ENCODE measurements around the gene ZC3H14. TPM values are rescaled to one million over a fixed set of nuclear protein-coding genes. Genes with fewer than 3 reads are reported as not detected.

Gene ZC3H14
- total and polyA plus RNA-seq, 2 donors (not counting 1 experiment from before 2014, with no cell fraction given), result 31.1 to 47.0 TPM

DNA sequence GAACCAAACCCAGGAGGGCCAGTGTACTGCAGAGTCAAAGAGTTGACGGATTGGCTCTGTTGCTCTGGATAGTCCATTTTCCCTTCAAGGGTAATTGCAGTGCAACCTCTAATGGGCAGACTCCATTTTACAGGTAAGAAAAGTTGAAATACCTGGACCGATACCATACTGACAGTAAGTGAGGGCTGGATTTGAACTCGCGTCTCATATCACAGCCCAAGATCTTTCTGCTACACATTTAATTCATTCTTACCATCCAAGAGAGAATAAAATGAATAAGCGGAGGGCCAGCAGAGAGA lies 356 bp upstream of the ZC3H14 start:
- Mint-ChIP-seq H3K27me3 (peaks cover 13% of the 10 kb centered on the region), H3K4me1 (peaks cover 20% of the 10 kb centered on the region), H3K9me3 (ENCODE audit: insufficient read depth) (no peaks in the 10 kb centered on the region), H3K27ac (peak overlapping the region; percentile 90), H3K4me3 (peak overlapping the region; percentile 94)
- Histone ChIP-seq H3K4me3 (ENCODE audit: control extremely low read depth in 1 of 5, extremely low read depth in 1 of 5, insufficient read depth in 1 of 5, low read depth in 2 of 5, low read length in 4 of 5) (peak overlapping the region; percentile 63 to 93 (median 86)), H3K4me2 (replicated peaks; ENCODE audit: low read depth, low read length, poor library complexity, severe bottlenecking) (peak overlapping the region; percentile 86), H4K20me1 (ENCODE audit: control insufficient read depth, insufficient read depth, low read length, poor library complexity, severe bottlenecking) (no peaks in the 10 kb centered on the region), H3K36me3 (replicated peaks in 1 of 2; ENCODE audit: control extremely low read depth in 1 of 2, control insufficient read depth in 1 of 2, extremely low read depth in 1 of 2, insufficient read depth in 2 of 2, low read length in 1 of 2) (peaks cover 0 to 1% of the 10 kb centered on the region in 2 experiments), H2AFZ (ENCODE audit: insufficient read depth, low read depth, low read length, poor library complexity, severe bottlenecking) (peak overlapping the region; percentile 96), H3K4me1 (ENCODE audit: control insufficient read depth in 2 of 2, insufficient read depth in 2 of 2, low read length in 2 of 2) (peaks cover 12 to 14% of the 10 kb centered on the region in 2 donors), H3K9me3 (ENCODE audit: control extremely low read depth in 1 of 3, control insufficient read depth in 2 of 3, insufficient read depth in 1 of 3, low read length in 2 of 3) (peaks cover 0 to 3% (median 0%) of the 10 kb centered on the region in 3 donors), H3K9ac (ENCODE audit: low read length) (peak overlapping the region; percentile 85), H3K79me2 (ENCODE audit: control insufficient read depth, insufficient read depth, low read length) (peaks cover 15% of the 10 kb centered on the region), H3K27ac (ENCODE audit: low read length in 2 of 2) (no peak overlapping the region), H3K27me3 (replicated peaks in 1 of 4; ENCODE audit: control extremely low read depth in 1 of 4, control insufficient read depth in 3 of 4, insufficient read depth in 4 of 4, low read length in 3 of 4) (peaks cover 0 to 13% (median 3%) of the 10 kb centered on the region in 4 experiments)
- no peak for TF ChIP-seq EZH2 (IDR thresholded peaks at IDR 0.05; ENCODE audit: borderline replicate concordance, insufficient read depth, low read depth, low read length, poor library complexity, severe bottlenecking)
- TF ChIP-seq, protein P1, sequence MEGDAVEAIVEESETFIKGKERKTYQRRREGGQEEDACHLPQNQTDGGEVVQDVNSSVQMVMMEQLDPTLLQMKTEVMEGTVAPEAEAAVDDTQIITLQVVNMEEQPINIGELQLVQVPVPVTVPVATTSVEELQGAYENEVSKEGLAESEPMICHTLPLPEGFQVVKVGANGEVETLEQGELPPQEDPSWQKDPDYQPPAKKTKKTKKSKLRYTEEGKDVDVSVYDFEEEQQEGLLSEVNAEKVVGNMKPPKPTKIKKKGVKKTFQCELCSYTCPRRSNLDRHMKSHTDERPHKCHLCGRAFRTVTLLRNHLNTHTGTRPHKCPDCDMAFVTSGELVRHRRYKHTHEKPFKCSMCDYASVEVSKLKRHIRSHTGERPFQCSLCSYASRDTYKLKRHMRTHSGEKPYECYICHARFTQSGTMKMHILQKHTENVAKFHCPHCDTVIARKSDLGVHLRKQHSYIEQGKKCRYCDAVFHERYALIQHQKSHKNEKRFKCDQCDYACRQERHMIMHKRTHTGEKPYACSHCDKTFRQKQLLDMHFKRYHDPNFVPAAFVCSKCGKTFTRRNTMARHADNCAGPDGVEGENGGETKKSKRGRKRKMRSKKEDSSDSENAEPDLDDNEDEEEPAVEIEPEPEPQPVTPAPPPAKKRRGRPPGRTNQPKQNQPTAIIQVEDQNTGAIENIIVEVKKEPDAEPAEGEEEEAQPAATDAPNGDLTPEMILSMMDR (IDR thresholded peaks at IDR 0.05), result no peak
- ChIA-PET POLR2A (no interaction called here), CTCF (interaction anchor here (1.0 kb wide), 1 partner anchor 11 kb away, joined by 3 read pairs; no protein-coding TSS in a partner anchor)
- no peak for ATAC-seq (ENCODE audit: low read depth)
- intact Hi-C loops (cut with micrococcal nuclease), result loop anchor here (1.0 to 10.0 kb wide), 5 partner anchors 178 to 1392 kb away; partner anchors contain the start of genes EFCAB11, EML5, GALC and SPATA7
- WGBS (ENCODE audit: insufficient coverage), result 74% methylated on average over 2 of the region's 5 CpGs
- DNase-seq, result no peak

DNA sequence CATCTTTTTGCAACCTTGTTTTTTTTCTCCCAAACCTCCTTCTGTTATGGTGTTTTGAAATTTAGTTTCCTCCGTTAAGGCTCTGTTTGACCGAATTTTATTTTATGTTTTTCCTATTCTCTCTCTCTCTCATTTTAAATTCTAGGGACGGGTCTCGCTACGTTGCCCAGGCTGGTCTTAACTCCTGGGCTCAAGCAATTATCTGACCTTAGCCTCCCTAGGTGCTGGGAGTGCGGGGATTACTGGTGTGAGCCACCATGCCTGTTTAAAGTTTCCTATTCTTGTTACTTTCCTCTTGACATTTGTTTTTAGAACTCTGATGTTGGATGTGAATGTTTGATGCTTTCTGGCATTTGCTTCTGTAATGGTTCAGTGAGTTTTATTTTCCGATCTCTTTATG lies 1.0 kb downstream of the ZC3H14 start:
- Mint-ChIP-seq H3K27ac (peak overlapping the region; percentile 22), H3K4me1 (peaks cover 20% of the 10 kb centered on the region), H3K27me3 (peaks cover 10% of the 10 kb centered on the region), H3K4me3 (peak overlapping the region; percentile 94), H3K9me3 (ENCODE audit: insufficient read depth) (no peaks in the 10 kb centered on the region)
- peaks cover 0 to 10% (median 3%) of the 10 kb centered on the region in 4 experiments for H3K27me3 ChIP-seq (replicated peaks in 1 of 4; ENCODE audit: control extremely low read depth in 1 of 4, control insufficient read depth in 3 of 4, insufficient read depth in 4 of 4, low read length in 3 of 4)
- H4K20me1 ChIP-seq (ENCODE audit: control insufficient read depth, insufficient read depth, low read length, poor library complexity, severe bottlenecking), result no peaks in the 10 kb centered on the region
- peaks cover 12 to 14% of the 10 kb centered on the region in 2 donors for H3K4me1 ChIP-seq (ENCODE audit: control insufficient read depth in 2 of 2, insufficient read depth in 2 of 2, low read length in 2 of 2)
- TF ChIP-seq EZH2 (IDR thresholded peaks at IDR 0.05; ENCODE audit: borderline replicate concordance, insufficient read depth, low read depth, low read length, poor library complexity, severe bottlenecking), result no peak
- TF ChIP-seq, protein P1 (IDR thresholded peaks at IDR 0.05), result no peak
- peaks cover 5 to 8% (median 6%) of the 10 kb centered on the region in 3 donors for H3K9me3 ChIP-seq (ENCODE audit: control extremely low read depth in 1 of 3, control insufficient read depth in 2 of 3, insufficient read depth in 1 of 3, low read length in 2 of 3)
- H3K27ac ChIP-seq (ENCODE audit: low read length in 2 of 2), result no peak overlapping the region
- H2AFZ ChIP-seq (ENCODE audit: insufficient read depth, low read depth, low read length, poor library complexity, severe bottlenecking), result peak overlapping the region; percentile 96
- H3K4me2 ChIP-seq (replicated peaks; ENCODE audit: low read depth, low read length, poor library complexity, severe bottlenecking), result peak overlapping the region; percentile 86
- ChIA-PET POLR2A (no interaction called here), CTCF (no interaction called here)
- peaks cover 15% of the 10 kb centered on the region for H3K79me2 ChIP-seq (ENCODE audit: control insufficient read depth, insufficient read depth, low read length)
- no peak for DNase-seq
- peak overlapping the region; percentile 63 to 93 (median 86) for H3K4me3 ChIP-seq (ENCODE audit: control extremely low read depth in 1 of 5, extremely low read depth in 1 of 5, insufficient read depth in 1 of 5, low read depth in 2 of 5, low read length in 4 of 5)
- H3K36me3 ChIP-seq (replicated peaks in 1 of 2; ENCODE audit: control extremely low read depth in 1 of 2, control insufficient read depth in 1 of 2, extremely low read depth in 1 of 2, insufficient read depth in 2 of 2, low read length in 1 of 2), result peaks cover 10 to 11% of the 10 kb centered on the region in 2 experiments
- intact Hi-C loops (cut with micrococcal nuclease), result loop anchor here (1.0 to 10.0 kb wide), 5 partner anchors 179 to 1391 kb away; partner anchors contain the start of genes EFCAB11, GALC, SPATA7 and TDP1
- ATAC-seq (ENCODE audit: low read depth), result no peak
- peak overlapping the region; percentile 85 for H3K9ac ChIP-seq (ENCODE audit: low read length)
- WGBS (ENCODE audit: insufficient coverage), result no CpG with 5 or more reads among the region's 7 CpGs
